ENCODE results near the gene ZNF552. TPM values are rescaled to one million over a fixed set of nuclear protein-coding genes. Genes with fewer than 3 reads are reported as not detected.
"Not testable (repeated sequence)": the region's sequence is repeated elsewhere in the genome, so short reads cannot be mapped to it uniquely, and the experiment has no call there.

Gene ZNF552
- total and polyA plus RNA-seq, 8 donors, result 3.4 to 5.8 (median 4.1) TPM

DNA sequence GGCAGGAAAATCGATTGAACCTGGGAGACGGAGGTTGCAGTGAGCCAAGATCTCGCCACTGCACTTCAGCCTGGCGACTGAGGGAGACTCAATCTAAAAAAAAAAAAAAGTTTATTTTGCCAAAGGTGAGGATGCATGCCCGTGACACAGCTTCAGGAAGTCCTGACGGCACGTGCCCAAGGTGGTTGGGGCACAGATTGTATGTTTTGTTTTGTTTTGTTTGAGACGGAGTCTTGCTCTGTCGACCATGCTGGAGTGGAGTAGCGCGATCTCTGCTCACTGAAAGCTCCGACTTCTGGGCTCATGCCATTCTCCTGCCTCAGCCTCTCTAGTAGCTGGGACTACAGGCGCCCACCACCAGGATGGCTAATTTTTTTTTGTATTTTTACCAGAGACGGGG, 3.3 kb upstream of the ZNF552 start:
- Histone ChIP-seq H3K27ac (no peak overlapping the region), H3K36me3 (no peaks in the 10 kb centered on the region), H3K4me3 (no peak overlapping the region), H3K9me3 (no peaks in the 10 kb centered on the region), H3K4me1 (peaks cover 7 to 19% (median 10%) of the 10 kb centered on the region in 3 donors), H3K27me3 (no peaks in the 10 kb centered on the region)
- no peak for ATAC-seq
- TF ChIP-seq, protein P1, sequence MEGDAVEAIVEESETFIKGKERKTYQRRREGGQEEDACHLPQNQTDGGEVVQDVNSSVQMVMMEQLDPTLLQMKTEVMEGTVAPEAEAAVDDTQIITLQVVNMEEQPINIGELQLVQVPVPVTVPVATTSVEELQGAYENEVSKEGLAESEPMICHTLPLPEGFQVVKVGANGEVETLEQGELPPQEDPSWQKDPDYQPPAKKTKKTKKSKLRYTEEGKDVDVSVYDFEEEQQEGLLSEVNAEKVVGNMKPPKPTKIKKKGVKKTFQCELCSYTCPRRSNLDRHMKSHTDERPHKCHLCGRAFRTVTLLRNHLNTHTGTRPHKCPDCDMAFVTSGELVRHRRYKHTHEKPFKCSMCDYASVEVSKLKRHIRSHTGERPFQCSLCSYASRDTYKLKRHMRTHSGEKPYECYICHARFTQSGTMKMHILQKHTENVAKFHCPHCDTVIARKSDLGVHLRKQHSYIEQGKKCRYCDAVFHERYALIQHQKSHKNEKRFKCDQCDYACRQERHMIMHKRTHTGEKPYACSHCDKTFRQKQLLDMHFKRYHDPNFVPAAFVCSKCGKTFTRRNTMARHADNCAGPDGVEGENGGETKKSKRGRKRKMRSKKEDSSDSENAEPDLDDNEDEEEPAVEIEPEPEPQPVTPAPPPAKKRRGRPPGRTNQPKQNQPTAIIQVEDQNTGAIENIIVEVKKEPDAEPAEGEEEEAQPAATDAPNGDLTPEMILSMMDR (IDR thresholded peaks at IDR 0.05), result no peak
- no peak for DNase-seq
- WGBS, 2 donors, result 93 to 94% methylated on average over 14 of the region's 14 CpGs
- intact Hi-C loops (cut with DNase I), result no loop called here
- FAIRE-seq, result no peak

DNA sequence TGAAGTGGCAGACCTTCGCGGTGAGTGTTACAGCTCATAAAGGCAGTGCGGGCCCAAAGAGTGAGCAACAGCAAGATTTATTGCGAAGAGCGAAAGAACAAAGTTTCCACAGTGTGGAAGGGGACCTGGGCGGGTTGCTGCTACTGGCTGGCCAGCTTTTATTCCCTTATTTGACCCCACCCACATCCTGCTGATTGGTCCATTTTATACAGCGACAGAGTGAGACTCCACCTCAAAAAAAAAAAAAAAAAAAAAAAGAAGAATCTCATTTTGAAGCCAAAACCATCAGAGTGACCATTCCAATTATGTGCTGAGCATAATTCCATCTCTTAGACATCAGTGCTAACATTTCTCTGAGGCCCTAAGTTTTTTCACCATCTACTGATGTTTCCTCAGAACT, 1.9 kb upstream of the ZNF552 start:
- FAIRE-seq, result no peak
- ATAC-seq, result no peak
- DNase-seq, result no peak
- TF ChIP-seq, protein P1 (IDR thresholded peaks at IDR 0.05), result no peak
- H3K9me3 ChIP-seq, result no peaks in the 10 kb centered on the region
- intact Hi-C loops (cut with DNase I), result no loop called here
- no peaks in the 10 kb centered on the region for H3K36me3 ChIP-seq
- no peaks in the 10 kb centered on the region for H3K27me3 ChIP-seq
- H3K4me3 ChIP-seq, result no peak overlapping the region
- peaks cover 1 to 10% (median 4%) of the 10 kb centered on the region in 3 donors for H3K4me1 ChIP-seq
- 68 to 92% methylated on average over 7 of the region's 7 CpGs for WGBS, 2 donors
- peak overlapping the region in 1 of 4 donors; percentile 68 for H3K27ac ChIP-seq

DNA sequence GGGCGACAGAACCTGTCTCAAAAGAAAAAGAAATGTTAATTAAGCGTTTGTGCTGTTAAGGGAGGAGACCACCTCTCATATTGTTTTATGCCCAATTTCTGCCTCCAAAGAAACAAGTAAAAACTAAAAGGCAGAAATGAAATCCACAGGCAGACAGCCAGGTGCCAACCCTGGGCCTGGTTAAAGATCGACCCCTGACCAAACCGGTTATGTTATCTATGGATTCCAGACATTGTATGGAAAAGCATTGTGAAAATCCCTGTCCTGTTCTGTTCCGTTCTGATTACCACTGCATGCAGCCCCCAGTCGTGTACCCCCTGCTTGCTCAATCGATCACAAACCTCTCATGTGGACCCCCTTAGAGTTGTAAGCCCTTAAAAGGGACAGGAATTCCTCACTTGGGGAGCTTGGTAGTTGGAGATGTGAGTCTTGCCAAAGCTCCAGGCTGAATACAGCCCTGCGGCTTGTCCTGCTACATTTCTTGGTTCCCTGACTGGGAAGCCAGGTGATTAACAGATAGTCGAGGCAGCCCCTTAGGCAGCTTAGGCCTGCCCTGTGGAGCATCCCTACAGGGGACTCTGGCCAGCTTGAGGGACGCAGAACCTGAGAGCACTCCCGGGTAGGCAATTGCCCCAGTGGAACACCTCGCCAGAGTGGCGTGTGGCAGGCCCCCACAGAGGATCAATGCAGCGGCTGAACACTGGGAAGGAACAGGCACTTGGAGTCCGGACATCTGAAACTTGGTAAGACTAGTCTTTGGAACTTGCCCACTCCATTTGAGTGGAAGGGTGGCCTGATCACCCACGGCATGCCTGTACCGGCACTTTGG, 748 bp upstream of the ZNF552 start:
- ATAC-seq, result no peak
- Histone ChIP-seq H3K4me3 (peak overlapping the region in 2 of 4 donors; percentile 76 to 77), H3K27me3 (no peaks in the 10 kb centered on the region), H3K4me1 (peaks cover 0 to 5% (median 4%) of the 10 kb centered on the region in 3 donors), H3K9me3 (no peaks in the 10 kb centered on the region), H3K36me3 (no peaks in the 10 kb centered on the region), H3K27ac (peak overlapping the region in 3 of 4 donors; percentile 62 to 74 (median 68))
- no peak for DNase-seq
- no peak for FAIRE-seq
- TF ChIP-seq, protein P1 (IDR thresholded peaks at IDR 0.05), result no peak
- intact Hi-C loops (cut with DNase I), result no loop called here
- 47 to 50% methylated on average over 17 of the region's 17 CpGs for WGBS, 2 donors

DNA sequence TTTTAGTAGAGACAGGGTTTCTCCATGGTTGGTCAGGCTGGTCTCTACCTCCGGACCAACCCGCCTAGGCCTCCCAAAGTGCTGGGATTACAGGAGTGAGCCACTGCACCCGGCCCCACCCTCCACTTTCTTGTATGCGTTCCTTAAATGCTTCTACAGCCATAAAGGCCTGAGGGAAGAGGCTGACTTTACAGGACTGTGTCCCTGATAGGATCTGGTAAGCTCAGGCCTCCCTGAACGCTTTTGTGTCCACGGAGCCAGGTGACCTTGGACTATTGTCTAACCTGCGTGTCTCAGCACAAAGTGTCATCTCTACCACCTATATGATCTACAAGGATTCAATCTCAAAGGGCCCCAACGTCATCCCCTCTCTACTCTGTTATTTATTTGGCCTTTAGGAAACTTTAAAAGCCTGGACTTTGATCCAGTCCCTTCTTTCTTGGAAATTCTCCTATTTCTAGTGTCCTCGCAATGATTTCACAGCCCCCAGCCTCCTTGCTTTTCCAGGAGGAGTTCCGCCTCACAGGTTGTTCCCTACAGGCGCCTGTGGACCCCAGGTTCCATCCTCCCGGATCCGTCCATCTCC, 701 bp downstream of the ZNF552 start:
- intact Hi-C loops (cut with DNase I), result no loop called here
- Histone ChIP-seq H3K36me3 (no peaks in the 10 kb centered on the region), H3K27ac (peak overlapping the region; percentile 62 to 74 (median 69)), H3K9me3 (no peaks in the 10 kb centered on the region), H3K4me1 (peaks cover 0 to 5% (median 4%) of the 10 kb centered on the region in 3 donors), H3K27me3 (no peaks in the 10 kb centered on the region), H3K4me3 (peak overlapping the region; percentile 56 to 82 (median 76))
- DNase-seq (no peak), FAIRE-seq (no peak), ATAC-seq (peak in 2 of 4 donors; percentile 2 to 13)
- WGBS, 2 donors, result 9 to 11% methylated on average over 13 of the region's 13 CpGs
- TF ChIP-seq, protein P1 (IDR thresholded peaks at IDR 0.05), result no peak

DNA sequence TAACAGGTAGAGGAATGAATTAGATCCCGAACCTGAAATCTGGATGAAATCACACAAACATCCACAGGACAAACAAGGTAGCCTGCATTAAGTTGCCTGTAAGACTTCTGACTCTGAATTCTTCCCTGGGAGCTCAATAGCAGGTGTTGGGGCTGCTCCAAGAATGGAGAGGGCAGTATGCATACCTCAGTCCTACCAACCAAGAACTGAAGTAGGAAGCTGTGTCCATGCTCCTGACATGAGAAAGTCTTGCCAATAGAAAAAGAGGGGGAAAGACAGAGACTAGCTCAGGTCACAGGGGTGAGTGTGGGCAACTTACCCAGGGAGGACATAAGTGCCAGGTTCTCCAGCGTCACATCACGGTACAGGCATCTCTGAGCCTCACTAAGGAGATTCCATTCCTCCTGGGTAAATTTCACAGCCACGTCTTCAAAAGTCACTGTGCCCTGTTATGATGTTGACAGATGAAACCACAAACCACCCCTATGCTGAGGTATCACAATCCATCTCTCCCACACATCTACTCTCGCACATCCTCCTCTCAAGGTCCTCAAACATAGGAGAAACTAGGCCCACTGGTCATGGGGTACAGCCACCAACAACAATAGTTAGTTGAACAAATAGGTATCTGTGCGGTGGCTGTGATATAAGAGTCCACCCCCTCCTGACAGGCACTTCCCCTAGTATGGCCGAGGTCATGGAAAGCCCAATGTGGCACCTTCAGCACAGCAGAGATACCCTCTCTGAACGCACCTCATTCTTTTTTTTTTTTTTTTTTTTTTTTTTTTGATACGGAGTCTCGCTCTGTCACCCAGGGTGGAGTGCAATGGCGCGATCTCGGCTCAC, 1.5 kb downstream of the ZNF552 start:
- intact Hi-C loops (cut with DNase I), result not testable (repeated sequence)
- peak overlapping the region in 1 of 4 donors; percentile 74 for H3K27ac ChIP-seq

More for the DNA sequence above, 1.5 kb downstream of the ZNF552 start:
- WGBS, 2 donors, result 77 to 86% methylated on average over 12 to 13 of the region's 13 CpGs
- peak in 1 of 6 donors; percentile 32 for DNase-seq
- not testable (repeated sequence) for H3K4me1 ChIP-seq, ATAC-seq, H3K36me3 ChIP-seq, H3K9me3 ChIP-seq, FAIRE-seq, H3K27me3 ChIP-seq
- peak overlapping the region in 3 of 4 donors; percentile 76 to 82 (median 77) for H3K4me3 ChIP-seq

All from pancreas (tissue), 10 donors.